Common myeloid progenitor, CD34-positive (primary cell): ENCODE results near the gene EMID1.
A peak's percentile ranks its signal among the peaks of the same experiment; 100 is the strongest.

Experiments
- CTCF ChIA-PET: fragments of 350-600 bp; sonication (Branson Sonifier 250); formaldehyde crosslinking; loops from one replicate; lab custom pipeline; 2021; ENCODE audit warnings: antibody characterized with exemption; lab: Charles Lee
- POLR2A ChIA-PET: fragments of 350-600 bp; sonication (Branson Sonifier 250); formaldehyde crosslinking; loops from one replicate; lab custom pipeline; 2021; ENCODE audit warnings: antibody characterized with exemption; lab: Charles Lee
- DNase-seq, 3 donors: peaks; one replicate each; pipeline versions ENCODE4 v3.0.0 to v3.0.0-alpha.2; 2013
- H3K27ac ChIP-seq, 2 experiments: 1 replicate in 1 of 2; 2 replicates in 1 of 2; pipeline ENCODE4 v1.7.0; 2013; ENCODE audit warnings: inconsistent platforms in 2 of 2, low read length in 2 of 2, mild to moderate bottlenecking in 2 of 2, low read depth in 1 of 2, moderate library complexity in 1 of 2; ENCODE audit not compliant: severe bottlenecking in 2 of 2, insufficient read depth in 1 of 2, poor library complexity in 1 of 2
- H3K27me3 ChIP-seq, 5 experiments: replicated peaks in 2 of 5; 1 replicate in 3 of 5; 2 replicates in 2 of 5; pipeline versions ENCODE4 v1.6.1 to v1.7.0; 2013; ENCODE audit warnings: low read length in 4 of 5, mild to moderate bottlenecking in 2 of 5, moderate library complexity in 2 of 5, inconsistent platforms in 1 of 5; ENCODE audit not compliant: insufficient read depth in 5 of 5, control insufficient read depth in 4 of 5
- H3K36me3 ChIP-seq, 4 experiments: 1 replicate in 2 of 4; 2 replicates in 2 of 4; pipeline versions ENCODE4 v1.6.1 to v1.7.0; 2013; ENCODE audit warnings: low read length in 3 of 4, control low read depth in 1 of 4, mild to moderate bottlenecking in 1 of 4; ENCODE audit not compliant: control insufficient read depth in 4 of 4, insufficient read depth in 4 of 4
- H3K4me1 ChIP-seq, 4 experiments: 1 replicate in 3 of 4; 2 replicates in 1 of 4; pipeline versions ENCODE4 v1.6.1 to v1.7.1; 2013; ENCODE audit warnings: low read length in 3 of 4, mild to moderate bottlenecking in 3 of 4, control low read depth in 1 of 4, inconsistent platforms in 1 of 4, moderate library complexity in 1 of 4; ENCODE audit not compliant: control insufficient read depth in 4 of 4, insufficient read depth in 4 of 4; ENCODE audit errors: control extremely low read depth in 1 of 4
- H3K4me3 ChIP-seq, 7 experiments: 1 replicate in 4 of 7; 2 replicates in 3 of 7; pipeline versions ENCODE4 v1.5.1 to v1.7.0; 2013; ENCODE audit warnings: mild to moderate bottlenecking in 7 of 7, low read length in 6 of 7, moderate library complexity in 6 of 7, inconsistent platforms in 2 of 7, low read depth in 2 of 7, control low read depth in 1 of 7; ENCODE audit not compliant: insufficient read depth in 4 of 7, control insufficient read depth in 1 of 7; ENCODE audit errors: extremely low read depth in 1 of 7
- H3K9me3 ChIP-seq, 5 experiments: 1 replicate in 4 of 5; 2 replicates in 1 of 5; pipeline versions ENCODE4 v1.6.1 to v1.7.1; 2013; ENCODE audit warnings: low read length in 4 of 5, mild to moderate bottlenecking in 2 of 5, inconsistent platforms in 1 of 5, low read depth in 1 of 5, moderate library complexity in 1 of 5; ENCODE audit not compliant: control insufficient read depth in 4 of 5, insufficient read depth in 2 of 5; ENCODE audit errors: control extremely low read depth in 1 of 5
- WGBS: methylation state at CpG from one replicate; pipeline ENCODE4 v1.1.5; 2013; ENCODE audit not compliant: insufficient coverage; 5-methylcytosine and 5-hydroxymethylcytosine counted together

The EMID1 gene

GRCh38 chr22:29208879-29209623, 3.4 kb downstream of the EMID1 start:
- ChIA-PET CTCF (interaction anchor here (0.6 to 2.0 kb wide), 11 partner anchors 10 to 87 kb away, joined by 3 to 10 read pairs (median 4); no protein-coding TSS in a partner anchor), POLR2A (interaction anchor here (0.5 to 0.6 kb wide), 2 partner anchors 42 to 155 kb away, joined by 3 read pairs; no protein-coding TSS in a partner anchor)
- peak overlapping the region in 1 of 2 experiments; percentile 63 for H3K27ac ChIP-seq
- H3K9me3 ChIP-seq: no peaks in the 10 kb centered on the region
- peak overlapping the region in 4 of 7 experiments; percentile 29 to 85 (median 47) for H3K4me3 ChIP-seq
- H3K27me3 ChIP-seq: no peaks in the 10 kb centered on the region
- H3K36me3 ChIP-seq: peaks cover 4 to 29% (median 18%) of the 10 kb centered on the region in 4 experiments
- peak in 2 of 3 donors; percentile 80 to 88 for DNase-seq
- WGBS: 33% methylated on average over 8 of the region's 17 CpGs
- H3K4me1 ChIP-seq: peaks cover 0 to 67% (median 55%) of the 10 kb centered on the region in 4 experiments

- Histone ChIP-seq H3K4me1 (peaks cover 0 to 62% (median 50%) of the 10 kb centered on the region in 4 experiments), H3K27ac (peak overlapping the region in 1 of 2 experiments; percentile 63), H3K27me3 (no peaks in the 10 kb centered on the region), H3K4me3 (peak overlapping the region in 4 of 7 experiments; percentile 12 to 85 (median 40)), H3K9me3 (no peaks in the 10 kb centered on the region), H3K36me3 (peaks cover 4 to 34% (median 20%) of the 10 kb centered on the region in 4 experiments)
- no peak for DNase-seq
- CTCF ChIA-PET: interaction anchor here (1.4 to 2.0 kb wide), 4 partner anchors 10 to 56 kb away, joined by 3 to 10 read pairs (median 4); no protein-coding TSS in a partner anchor
- WGBS: 92% methylated on average over 3 of the region's 3 CpGs
- POLR2A ChIA-PET: interaction anchor here (0.6 kb wide), 1 partner anchor 1174 kb away, joined by 3 read pairs; no protein-coding TSS in a partner anchor
Measured at GRCh38 chr22:29209624-29209929, 3.9 kb downstream of the EMID1 start.

- no peak for DNase-seq
- ChIA-PET POLR2A (interaction anchor here (0.6 kb wide), 1 partner anchor 565 kb away, joined by 3 read pairs; no protein-coding TSS in a partner anchor), CTCF (interaction anchor here (1.0 kb wide), 1 partner anchor 19 kb away, joined by 3 read pairs; no protein-coding TSS in a partner anchor)
- H3K27ac ChIP-seq: no peak overlapping the region
- H3K9me3 ChIP-seq: no peaks in the 10 kb centered on the region
- H3K4me3 ChIP-seq: no peak overlapping the region
- H3K27me3 ChIP-seq: no peaks in the 10 kb centered on the region
- peaks cover 0 to 53% (median 38%) of the 10 kb centered on the region in 4 experiments for H3K4me1 ChIP-seq
- peaks cover 11 to 48% (median 28%) of the 10 kb centered on the region in 4 experiments for H3K36me3 ChIP-seq
- 94% methylated on average over 10 of the region's 11 CpGs for WGBS
Measured at GRCh38 chr22:29211066-29211465, 5.4 kb downstream of the EMID1 start.

- Histone ChIP-seq H3K27me3 (no peaks in the 10 kb centered on the region), H3K9me3 (no peaks in the 10 kb centered on the region), H3K4me3 (no peak overlapping the region), H3K27ac (no peak overlapping the region), H3K4me1 (peaks cover 0 to 52% (median 34%) of the 10 kb centered on the region in 4 experiments), H3K36me3 (peaks cover 11 to 52% (median 32%) of the 10 kb centered on the region in 4 experiments)
- DNase-seq: no peak
- 99% methylated on average over 9 of the region's 9 CpGs for WGBS
- POLR2A ChIA-PET: no interaction called here
- CTCF ChIA-PET: no interaction called here
Measured at GRCh38 chr22:29211466-29211865, 5.8 kb downstream of the EMID1 start.

- H3K36me3 ChIP-seq: peaks cover 11 to 65% (median 39%) of the 10 kb centered on the region in 4 experiments
- POLR2A ChIA-PET: interaction anchor here (0.6 kb wide), 1 partner anchor 55 kb away, joined by 3 read pairs; the partner anchor contains the start of genes EWSR1 and RHBDD3
- no peak overlapping the region for H3K4me3 ChIP-seq
- WGBS: over 99% methylated on average over 11 of the region's 11 CpGs
- no peaks in the 10 kb centered on the region for H3K9me3 ChIP-seq
- H3K27me3 ChIP-seq: no peaks in the 10 kb centered on the region
- H3K27ac ChIP-seq: no peak overlapping the region
- H3K4me1 ChIP-seq: peaks cover 0 to 52% (median 28%) of the 10 kb centered on the region in 4 experiments
- DNase-seq: no peak
- CTCF ChIA-PET: interaction anchor here (1.1 to 1.5 kb wide), 3 partner anchors 11 to 59 kb away, joined by 3 to 7 read pairs (median 4); no protein-coding TSS in a partner anchor
Measured at GRCh38 chr22:29212743-29213142, 7.0 kb downstream of the EMID1 start.

GRCh38 chr22:29213493-29213892, 7.8 kb downstream of the EMID1 start:
- ChIA-PET POLR2A (no interaction called here), CTCF (interaction anchor here (1.2 to 7.0 kb wide), 3 partner anchors 9 to 32 kb away, joined by 3 to 52 read pairs (median 7); partner anchors contain the start of gene EMID1)
- H3K4me1 ChIP-seq: peaks cover 0 to 44% (median 21%) of the 10 kb centered on the region in 4 experiments
- no peaks in the 10 kb centered on the region for H3K27me3 ChIP-seq
- no peak overlapping the region for H3K27ac ChIP-seq
- H3K4me3 ChIP-seq: no peak overlapping the region
- 87% methylated on average over 8 of the region's 9 CpGs for WGBS
- H3K9me3 ChIP-seq: no peaks in the 10 kb centered on the region
- H3K36me3 ChIP-seq: peaks cover 11 to 72% (median 46%) of the 10 kb centered on the region in 4 experiments
- no peak for DNase-seq
